Measurements from ENCODE around the gene MXD3. TPM values are rescaled to one million over a fixed set of nuclear protein-coding genes. Genes with fewer than 3 reads are reported as not detected.

MXD3 gene
- total RNA-seq, 8 experiments from 2014 or later: 2.4 to 34.1 (median 6.3) TPM

- H3K4me1 ChIP-seq (replicated peaks in 1 of 2): no peaks in the 10 kb centered on the region
- WGBS, 10 experiments: 83 to 100% (median 97%) methylated on average over 1 to 7 of the region's 36 CpGs; no CpG with 5 or more reads in 3 of the 10 experiments
- ATAC-seq (replicated peaks in 6 of 8): no peak
- H3K27ac ChIP-seq: no peak overlapping the region
- in situ Hi-C loops (cut with MboI; ENCODE audit: low pct_unique_long_range_greater_than_20kb in 2 of 9, low sequenced_read_pairs in 9 of 9, unreplicated experiment in 9 of 9): no loop called here
- no peak overlapping the region for H3K4me3 ChIP-seq
These were observed 25.2 kb upstream of the MXD3 start for GRCh38 chr5:177336603-177337494.

GRCh38 chr5:177336112-177336511 is 24.4 kb upstream of the MXD3 start:
- 60 to 72% (median 71%) methylated on average over 2 to 3 of the region's 12 CpGs; no CpG with 5 or more reads in 7 of the 10 experiments for WGBS, 10 experiments
- in situ Hi-C loops (cut with MboI; ENCODE audit: low pct_unique_long_range_greater_than_20kb in 2 of 9, low sequenced_read_pairs in 9 of 9, unreplicated experiment in 9 of 9): no loop called here
- Histone ChIP-seq H3K27ac (no peak overlapping the region), H3K4me1 (replicated peaks in 1 of 2) (no peaks in the 10 kb centered on the region), H3K4me3 (no peak overlapping the region)
- peak in 2 of 8 experiments; percentile 13 to 82 for ATAC-seq (replicated peaks in 6 of 8)

DNA sequence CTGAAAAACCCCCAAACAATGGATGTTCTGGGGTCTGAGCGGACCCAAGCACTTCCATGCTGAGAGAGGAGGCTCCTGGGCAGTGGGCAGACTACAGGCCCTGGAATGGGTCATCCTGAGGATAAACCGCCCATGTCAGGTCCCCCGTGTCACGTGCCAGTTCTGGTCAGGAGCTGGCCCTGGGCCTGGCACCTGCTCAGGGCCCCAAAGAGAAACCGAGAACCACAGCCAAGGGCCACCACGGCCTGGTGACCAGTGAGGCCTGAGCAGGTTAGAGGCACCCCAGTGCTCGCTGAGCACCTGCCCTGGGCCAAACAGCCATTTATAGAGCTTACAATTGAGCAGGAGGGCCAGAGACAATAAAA is 24.0 kb upstream of the MXD3 start:
- no peak overlapping the region for H3K27ac ChIP-seq
- in situ Hi-C loops (cut with MboI; ENCODE audit: low pct_unique_long_range_greater_than_20kb in 2 of 9, low sequenced_read_pairs in 9 of 9, unreplicated experiment in 9 of 9): no loop called here
- no peaks in the 10 kb centered on the region for H3K4me1 ChIP-seq (replicated peaks in 1 of 2)
- ATAC-seq (replicated peaks in 6 of 8): no peak
- 83 to 100% (median 100%) methylated on average over 1 to 2 of the region's 7 CpGs; no CpG with 5 or more reads in 7 of the 10 experiments for WGBS, 10 experiments
- no peak overlapping the region for H3K4me3 ChIP-seq

DNA sequence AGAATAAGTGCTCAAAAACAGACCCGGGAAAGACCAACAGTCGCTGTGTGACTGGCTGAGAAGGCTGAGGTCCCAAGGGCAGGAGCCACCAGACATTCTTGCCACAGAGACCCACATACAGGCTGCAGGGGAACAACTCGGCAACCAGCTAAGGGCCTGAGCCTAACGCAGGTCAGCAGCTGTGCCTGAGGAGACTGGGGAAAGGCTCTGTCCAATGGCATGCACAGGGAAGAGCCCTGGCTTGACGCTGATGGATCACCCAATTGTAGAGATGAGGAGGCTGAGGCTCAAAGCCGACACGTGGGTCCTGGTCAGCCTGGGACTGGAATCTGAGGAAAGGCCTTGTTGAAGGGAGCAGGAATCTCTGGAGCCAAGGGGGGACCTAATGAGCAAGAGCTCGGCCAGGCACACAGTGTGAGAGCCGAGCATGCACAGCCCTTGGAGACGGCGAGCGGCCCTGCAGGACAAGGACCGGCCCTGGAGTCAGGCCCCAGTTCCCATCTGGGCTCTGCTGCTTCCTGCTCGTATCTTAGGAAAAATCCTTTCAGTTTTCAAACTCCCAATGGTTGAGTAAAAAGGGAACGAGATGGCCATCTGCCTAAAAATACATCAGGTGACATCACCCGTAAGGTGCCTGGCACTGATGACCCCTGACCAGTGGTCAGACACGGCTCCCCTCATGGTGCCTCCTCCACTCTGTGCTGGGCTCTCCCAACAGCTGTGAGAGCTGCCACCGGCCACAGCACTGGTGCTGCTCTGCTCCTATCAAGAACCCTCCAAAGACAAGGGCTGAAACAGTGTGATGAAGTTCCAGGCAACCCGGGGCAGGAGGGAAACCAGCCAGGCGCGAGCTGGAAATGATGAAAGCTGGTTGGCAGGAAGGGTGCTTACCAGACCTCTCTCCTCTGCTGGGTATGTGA is 23.3 kb upstream of the MXD3 start:
- peak in 5 of 8 experiments; percentile 18 to 65 (median 59) for ATAC-seq (replicated peaks in 6 of 8)
- H3K4me3 ChIP-seq: no peak overlapping the region
- H3K27ac ChIP-seq: peak overlapping the region; percentile 29 to 74
- no peaks in the 10 kb centered on the region for H3K4me1 ChIP-seq (replicated peaks in 1 of 2)
- WGBS, 10 experiments: 20 to 89% (median 72%) methylated on average over 1 to 6 of the region's 21 CpGs; no CpG with 5 or more reads in 4 of the 10 experiments
- in situ Hi-C loops (cut with MboI; ENCODE audit: low pct_unique_long_range_greater_than_20kb in 2 of 9, low sequenced_read_pairs in 9 of 9, unreplicated experiment in 9 of 9): no loop called here

DNA sequence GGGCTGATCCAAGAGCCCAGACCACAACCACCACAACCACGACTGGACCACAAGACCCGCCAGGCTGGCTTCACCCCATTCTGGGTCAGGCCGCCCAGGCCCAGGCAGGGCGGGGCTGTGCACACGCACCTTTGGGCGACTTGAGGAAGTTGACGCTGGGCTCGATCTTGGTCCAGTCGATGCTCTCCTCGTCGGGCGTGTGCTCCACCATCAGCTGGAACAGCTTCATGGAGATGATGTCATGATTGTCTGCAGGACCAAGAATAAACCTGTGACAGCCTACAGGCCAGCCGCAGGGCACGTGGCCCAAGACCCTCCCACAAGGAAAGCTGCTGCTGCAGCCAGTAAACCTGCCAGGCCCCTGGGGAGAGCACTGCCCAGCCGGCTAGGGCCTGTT is 22.5 kb upstream of the MXD3 start:
- in situ Hi-C loops (cut with MboI; ENCODE audit: low pct_unique_long_range_greater_than_20kb in 2 of 9, low sequenced_read_pairs in 9 of 9, unreplicated experiment in 9 of 9): no loop called here
- H3K27ac ChIP-seq: peak overlapping the region in 1 of 2 donors; percentile 74

GRCh38 chr5:177333420-177334154 is 21.9 kb upstream of the MXD3 start:
- H3K4me1 ChIP-seq (replicated peaks in 1 of 2): no peaks in the 10 kb centered on the region
- peak overlapping the region in 1 of 2 donors; percentile 74 for H3K27ac ChIP-seq
- no peak overlapping the region for H3K4me3 ChIP-seq
- ATAC-seq (replicated peaks in 6 of 8): peak in 3 of 8 experiments; percentile 2 to 8 (median 4)
- in situ Hi-C loops (cut with MboI; ENCODE audit: low pct_unique_long_range_greater_than_20kb in 2 of 9, low sequenced_read_pairs in 9 of 9, unreplicated experiment in 9 of 9): no loop called here
- WGBS, 10 experiments: 81 to 100% (median 94%) methylated on average over 2 to 8 of the region's 16 CpGs; no CpG with 5 or more reads in 4 of the 10 experiments

More for the DNA sequence above, 22.5 kb upstream of the MXD3 start:
- ATAC-seq (replicated peaks in 6 of 8): peak in 7 of 8 experiments; percentile 49 to 93 (median 88)
- WGBS, 10 experiments: 80 to 100% (median 84%) methylated on average over 1 to 11 of the region's 15 CpGs; no CpG with 5 or more reads in 3 of the 10 experiments
- Histone ChIP-seq H3K4me3 (no peak overlapping the region), H3K4me1 (replicated peaks in 1 of 2) (no peaks in the 10 kb centered on the region)

DNA sequence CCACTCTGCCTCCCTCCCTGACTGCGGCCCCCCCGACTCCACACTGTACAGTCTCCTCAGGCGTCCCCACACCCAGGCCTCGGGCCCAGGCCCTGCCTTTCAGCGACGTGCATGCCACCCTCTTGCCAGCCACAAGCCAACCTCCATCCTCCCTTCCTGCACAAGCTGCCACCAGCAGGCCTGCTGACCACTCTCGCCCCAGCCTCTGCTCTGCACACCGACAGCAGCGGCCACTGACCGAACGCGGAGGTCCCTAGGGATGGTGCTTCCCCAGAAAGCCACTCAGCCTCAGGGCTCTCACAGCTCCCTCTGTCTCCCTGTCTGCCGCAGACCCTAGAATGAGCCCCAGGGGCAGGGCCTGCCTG is 21.2 kb upstream of the MXD3 start:
- in situ Hi-C loops (cut with MboI; ENCODE audit: low pct_unique_long_range_greater_than_20kb in 2 of 9, low sequenced_read_pairs in 9 of 9, unreplicated experiment in 9 of 9): no loop called here
- no peak overlapping the region for H3K27ac ChIP-seq
- H3K4me1 ChIP-seq (replicated peaks in 1 of 2): no peaks in the 10 kb centered on the region
- WGBS, 10 experiments: 91 to 100% (median 98%) methylated on average over 1 to 7 of the region's 13 CpGs; no CpG with 5 or more reads in 6 of the 10 experiments
- no peak overlapping the region for H3K4me3 ChIP-seq
- no peak for ATAC-seq (replicated peaks in 6 of 8)

DNA sequence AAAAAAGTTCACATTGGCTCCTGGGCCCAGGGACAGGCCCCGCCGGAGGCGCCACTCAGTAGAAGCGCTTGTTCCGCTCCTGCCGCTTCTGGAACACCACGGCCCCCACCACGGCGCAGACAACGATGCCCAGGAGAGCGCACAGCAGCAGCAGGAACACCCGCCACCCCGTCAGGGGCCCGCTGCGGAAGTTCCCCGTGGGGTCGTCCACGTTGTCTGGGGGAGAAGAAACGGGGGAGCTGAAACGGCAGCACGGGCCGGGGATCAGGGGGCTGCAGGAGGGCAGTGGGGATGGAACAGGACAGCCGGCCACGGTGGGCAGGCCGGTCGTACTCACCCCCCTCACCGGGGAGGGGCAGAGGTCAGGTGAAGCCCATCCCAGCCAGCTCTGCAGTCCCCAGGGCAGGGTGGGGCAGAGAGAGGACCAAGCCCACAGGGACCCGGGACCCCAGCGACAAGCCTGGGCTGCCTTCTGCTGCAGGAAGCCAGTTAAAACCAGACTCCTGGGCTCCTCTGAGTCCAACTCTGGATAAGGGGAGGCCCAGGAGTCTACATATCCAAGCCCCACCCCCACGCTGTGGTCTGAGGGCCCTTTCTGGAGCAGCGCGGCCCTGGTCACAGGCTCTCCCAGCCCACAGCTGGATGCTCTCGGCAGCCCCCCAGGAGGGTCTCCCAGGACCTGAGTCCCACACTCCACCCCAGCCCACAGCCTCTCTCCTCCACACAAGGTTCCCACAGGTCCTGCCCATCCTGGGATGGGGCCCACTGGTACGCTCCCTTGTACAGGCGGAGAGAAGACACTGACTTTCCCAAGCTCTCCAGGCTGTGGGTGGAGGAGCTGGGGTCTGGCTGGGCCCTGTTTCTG is 20.6 kb upstream of the MXD3 start:
- in situ Hi-C loops (cut with MboI; ENCODE audit: low pct_unique_long_range_greater_than_20kb in 2 of 9, low sequenced_read_pairs in 9 of 9, unreplicated experiment in 9 of 9): no loop called here
- Histone ChIP-seq H3K27ac (no peak overlapping the region), H3K4me3 (no peak overlapping the region), H3K4me1 (replicated peaks in 1 of 2) (no peaks in the 10 kb centered on the region)
- 83 to 100% (median 95%) methylated on average over 2 to 10 of the region's 35 CpGs; no CpG with 5 or more reads in 4 of the 10 experiments for WGBS, 10 experiments
- no peak for ATAC-seq (replicated peaks in 6 of 8)

DNA sequence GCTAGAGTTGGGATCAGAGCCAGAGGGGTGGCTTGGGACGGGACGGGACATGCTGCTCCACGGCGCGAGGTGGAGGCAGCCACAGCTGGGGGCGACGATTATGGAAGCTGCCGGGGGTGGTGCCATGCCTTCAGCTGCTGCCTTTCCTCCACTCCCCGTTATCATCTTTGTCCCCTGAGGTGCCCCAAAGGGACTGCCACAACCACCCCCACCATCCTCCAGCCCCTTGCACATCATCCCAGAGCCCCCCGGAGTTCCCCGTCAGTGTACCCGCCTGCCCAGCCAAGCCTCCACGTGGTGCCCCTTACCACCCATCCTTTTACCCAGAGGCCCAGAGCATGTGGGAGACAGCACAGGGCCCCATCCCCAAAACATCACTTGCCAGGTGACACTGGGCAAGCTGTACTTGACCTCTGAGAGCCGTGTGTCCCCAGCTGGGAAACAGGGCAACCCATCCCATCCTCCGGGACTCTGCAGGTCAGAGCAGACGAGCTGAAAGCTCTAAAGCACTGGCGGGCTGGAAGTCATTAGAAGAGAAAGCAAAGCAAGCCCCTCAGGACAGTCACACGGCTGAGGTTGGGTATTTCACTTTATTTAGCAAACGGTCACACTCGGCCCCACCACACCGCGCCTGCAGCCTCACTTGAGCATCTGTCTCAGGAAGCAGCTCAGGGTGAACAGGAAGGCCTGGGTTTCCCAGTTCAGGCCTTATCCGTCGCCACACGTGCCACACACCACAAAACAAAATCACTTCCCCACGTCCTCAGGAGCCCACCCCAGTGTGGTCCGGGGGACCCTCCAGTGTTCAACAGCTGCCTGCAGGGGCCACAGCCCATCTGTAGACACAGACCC is 19.5 kb upstream of the MXD3 start:
- Histone ChIP-seq H3K4me1 (replicated peaks in 1 of 2) (no peaks in the 10 kb centered on the region), H3K4me3 (no peak overlapping the region), H3K27ac (no peak overlapping the region)
- ATAC-seq (replicated peaks in 6 of 8): no peak
- in situ Hi-C loops (cut with MboI; ENCODE audit: low pct_unique_long_range_greater_than_20kb in 2 of 9, low sequenced_read_pairs in 9 of 9, unreplicated experiment in 9 of 9): no loop called here
- WGBS, 10 experiments: 91 to 100% (median 96%) methylated on average over 1 to 10 of the region's 27 CpGs; no CpG with 5 or more reads in 5 of the 10 experiments

DNA sequence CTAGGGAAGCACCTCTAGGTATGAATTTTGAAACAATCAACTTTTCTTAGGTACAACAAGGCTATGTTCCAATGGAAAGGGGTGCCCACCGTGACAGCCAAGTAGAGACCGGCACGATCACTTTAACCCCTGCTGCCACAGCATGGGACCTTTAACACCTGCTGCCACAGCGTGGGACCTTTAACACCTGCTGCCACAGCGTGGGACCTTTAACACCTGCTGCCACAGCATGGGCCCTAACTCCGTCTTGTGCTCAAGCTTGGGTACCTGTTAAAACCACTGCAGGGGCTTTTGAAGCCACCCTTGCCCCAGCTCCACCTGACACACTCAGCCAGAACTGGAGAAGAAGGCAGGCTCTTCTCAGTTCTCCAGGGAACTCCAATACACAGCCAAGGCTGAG is 18.2 kb upstream of the MXD3 start:
- in situ Hi-C loops (cut with MboI; ENCODE audit: low pct_unique_long_range_greater_than_20kb in 2 of 9, low sequenced_read_pairs in 9 of 9, unreplicated experiment in 9 of 9): no loop called here
- ATAC-seq (replicated peaks in 6 of 8): no peak
- Histone ChIP-seq H3K4me1 (replicated peaks in 1 of 2) (peaks cover 2 to 7% of the 10 kb centered on the region in 2 donors), H3K4me3 (no peak overlapping the region), H3K27ac (no peak overlapping the region)
- 85 to 100% (median 98%) methylated on average over 1 to 5 of the region's 6 CpGs; no CpG with 5 or more reads in 4 of the 10 experiments for WGBS, 10 experiments

GRCh38 chr5:177328545-177329231 is 17.0 kb upstream of the MXD3 start:
- peaks cover 2 to 7% of the 10 kb centered on the region in 2 donors for H3K4me1 ChIP-seq (replicated peaks in 1 of 2)
- no peak for ATAC-seq (replicated peaks in 6 of 8)
- in situ Hi-C loops (cut with MboI; ENCODE audit: low pct_unique_long_range_greater_than_20kb in 2 of 9, low sequenced_read_pairs in 9 of 9, unreplicated experiment in 9 of 9): no loop called here
- 73 to 100% (median 96%) methylated on average over 1 to 9 of the region's 19 CpGs; no CpG with 5 or more reads in 3 of the 10 experiments for WGBS, 10 experiments
- no peak overlapping the region for H3K27ac ChIP-seq
- no peak overlapping the region for H3K4me3 ChIP-seq

Measured in motor neuron (in vitro differentiated cells).